Measurements from ENCODE around the gene ZBP1. TPM values are rescaled to one million over a fixed set of nuclear protein-coding genes. Genes with fewer than 3 reads are reported as not detected.

Gene ZBP1
- total RNA-seq, 1 donor from 2014 or later: 0.43 TPM

DNA sequence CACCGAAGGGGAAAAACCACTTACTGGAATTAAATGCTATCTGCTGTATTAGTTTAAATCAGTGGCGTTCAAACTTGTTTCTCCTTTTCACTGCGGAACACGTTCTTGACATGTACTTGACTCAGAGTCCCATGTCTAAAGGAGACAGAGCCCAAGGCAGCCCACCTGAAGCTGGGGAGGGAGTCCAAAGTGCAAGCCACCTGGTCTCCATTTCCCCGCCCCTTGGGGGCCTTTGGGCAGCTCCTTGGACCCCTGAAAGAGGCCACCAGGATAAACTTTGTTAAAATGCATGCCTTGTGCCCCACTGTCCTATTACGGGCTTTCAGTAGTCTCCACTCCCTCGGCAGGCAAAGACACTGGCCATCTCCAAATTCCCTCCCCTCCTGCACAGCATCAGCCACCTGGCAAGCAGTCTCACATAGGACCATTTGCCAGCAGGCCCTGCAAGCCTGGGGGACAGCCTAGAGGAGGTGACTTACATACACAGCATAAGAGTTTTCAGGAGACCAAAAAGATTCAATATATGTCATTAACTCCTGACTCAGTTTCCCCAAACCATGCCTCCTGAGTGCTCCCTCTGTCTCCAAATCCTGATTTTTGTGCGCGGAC, 52.7 kb downstream of the ZBP1 start:
- intact Hi-C loops (cut with DNase I): no loop called here
- no peak for DNase-seq (ENCODE audit: low spot score)

DNA sequence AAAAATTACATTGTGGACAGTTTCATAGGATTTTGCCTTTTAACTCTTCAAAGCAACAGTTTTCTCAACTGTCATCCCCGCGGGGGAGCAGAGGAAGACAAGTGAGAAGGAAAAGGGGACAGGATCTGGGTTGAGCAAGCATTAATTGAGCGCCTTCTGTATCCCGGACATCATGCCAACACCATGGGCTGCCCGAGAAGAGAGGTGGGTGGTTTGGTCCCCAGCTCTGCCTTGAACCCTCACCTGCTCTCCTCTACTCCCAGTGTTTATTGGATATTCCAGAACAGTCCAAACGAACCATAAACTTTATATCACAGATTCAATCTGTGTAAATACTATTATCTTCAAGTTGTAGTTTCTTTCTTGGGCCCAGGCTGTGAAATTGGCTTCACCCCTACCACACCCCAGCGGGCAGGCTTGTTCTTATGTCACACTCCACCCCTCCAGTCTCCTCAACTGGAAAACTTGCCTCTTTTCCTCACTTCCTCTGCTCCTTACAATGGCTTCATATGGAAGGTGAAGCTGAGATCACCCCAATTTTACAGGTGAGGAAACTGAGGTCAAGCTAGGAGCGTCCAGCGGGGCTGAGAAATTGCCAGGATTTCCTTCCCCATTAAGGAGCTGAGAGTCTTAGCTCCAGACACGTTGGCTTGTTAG, 53.3 kb downstream of the ZBP1 start:
- intact Hi-C loops (cut with DNase I): no loop called here
- no peak for DNase-seq (ENCODE audit: low spot score)

DNA sequence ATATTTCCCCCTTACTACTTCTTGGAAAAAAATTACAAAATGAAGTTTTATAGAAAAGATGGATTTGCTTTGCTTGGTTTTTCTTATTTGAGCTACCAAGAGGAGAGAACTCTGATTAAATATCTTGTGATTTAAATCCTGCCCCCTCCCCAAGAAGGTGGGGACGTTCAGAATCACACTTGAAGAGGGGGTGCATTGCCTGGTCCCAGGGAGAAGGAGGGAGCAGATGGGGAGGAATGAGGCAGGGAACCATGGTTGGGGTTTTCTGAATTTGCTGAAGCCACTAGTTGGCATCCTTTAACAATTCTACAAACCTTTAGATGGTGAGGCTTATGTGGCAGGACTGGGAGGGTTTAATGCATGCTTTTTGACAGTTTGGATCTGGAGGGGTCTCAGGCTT, 53.8 kb downstream of the ZBP1 start:
- intact Hi-C loops (cut with DNase I): no loop called here
- no peak for DNase-seq (ENCODE audit: low spot score)

DNA sequence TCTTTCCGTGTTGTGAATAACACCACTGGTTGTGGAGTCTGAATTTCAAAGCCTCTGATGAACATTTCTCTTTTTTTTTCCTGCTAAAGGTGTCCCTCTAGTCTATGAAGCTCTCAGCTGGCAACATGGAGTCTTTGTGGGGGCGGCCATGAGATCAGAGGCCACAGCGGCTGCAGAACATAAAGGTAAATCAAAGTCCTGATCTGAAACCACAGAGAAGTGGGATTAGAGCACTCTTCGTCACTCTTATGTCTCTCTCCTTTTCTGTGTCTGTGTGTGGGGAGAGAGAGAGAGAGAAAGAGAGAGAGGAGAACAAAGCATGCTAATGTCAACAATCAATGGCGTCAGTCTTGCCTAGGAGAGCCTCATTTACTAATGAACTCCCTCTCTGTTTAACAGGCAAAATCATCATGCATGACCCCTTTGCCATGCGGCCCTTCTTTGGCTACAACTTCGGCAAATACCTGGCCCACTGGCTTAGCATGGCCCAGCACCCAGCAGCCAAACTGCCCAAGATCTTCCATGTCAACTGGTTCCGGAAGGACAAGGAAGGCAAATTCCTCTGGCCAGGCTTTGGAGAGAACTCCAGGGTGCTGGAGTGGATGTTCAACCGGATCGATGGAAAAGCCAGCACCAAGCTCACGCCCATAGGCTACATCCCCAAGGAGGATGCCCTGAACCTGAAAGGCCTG, 55.1 kb downstream of the ZBP1 start:
- no peak for DNase-seq (ENCODE audit: low spot score)
- intact Hi-C loops (cut with DNase I): no loop called here

DNA sequence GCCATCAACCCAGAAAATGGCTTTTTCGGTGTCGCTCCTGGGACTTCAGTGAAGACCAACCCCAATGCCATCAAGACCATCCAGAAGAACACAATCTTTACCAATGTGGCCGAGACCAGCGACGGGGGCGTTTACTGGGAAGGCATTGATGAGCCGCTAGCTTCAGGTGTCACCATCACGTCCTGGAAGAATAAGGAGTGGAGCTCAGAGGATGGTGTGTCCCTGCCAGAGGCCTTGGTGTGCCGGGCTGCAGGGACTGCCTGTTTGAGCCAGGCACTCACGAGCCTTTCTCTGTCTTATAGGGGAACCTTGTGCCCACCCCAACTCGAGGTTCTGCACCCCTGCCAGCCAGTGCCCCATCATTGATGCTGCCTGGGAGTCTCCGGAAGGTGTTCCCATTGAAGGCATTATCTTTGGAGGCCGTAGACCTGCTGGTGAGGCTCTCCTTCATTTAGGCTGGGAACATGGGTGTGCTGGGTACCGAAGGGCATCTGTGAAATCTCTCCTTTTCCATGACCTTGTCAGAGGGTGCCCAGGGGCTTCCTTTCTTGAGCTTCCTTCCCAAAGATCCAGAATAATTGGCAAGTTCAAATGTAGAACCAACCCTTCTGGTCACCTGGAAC, 55.9 kb downstream of the ZBP1 start:
- intact Hi-C loops (cut with DNase I): no loop called here
- DNase-seq (ENCODE audit: low spot score): no peak

DNA sequence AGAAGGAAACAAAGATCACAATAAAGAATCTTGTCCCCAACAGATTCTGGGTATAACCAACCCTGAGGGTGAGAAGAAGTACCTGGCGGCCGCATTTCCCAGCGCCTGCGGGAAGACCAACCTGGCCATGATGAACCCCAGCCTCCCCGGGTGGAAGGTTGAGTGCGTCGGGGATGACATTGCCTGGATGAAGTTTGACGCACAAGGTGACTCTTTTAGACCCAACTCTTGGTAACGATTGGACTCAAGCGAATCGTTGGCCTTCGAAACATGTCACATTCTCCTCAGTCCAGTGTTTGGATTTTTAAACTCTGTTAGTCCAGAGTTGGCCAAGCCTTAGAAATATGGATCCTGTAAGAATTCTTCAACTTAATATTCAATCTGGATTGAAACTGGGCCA, 56.7 kb downstream of the ZBP1 start:
- no peak for DNase-seq (ENCODE audit: low spot score)
- intact Hi-C loops (cut with DNase I): no loop called here

DNA sequence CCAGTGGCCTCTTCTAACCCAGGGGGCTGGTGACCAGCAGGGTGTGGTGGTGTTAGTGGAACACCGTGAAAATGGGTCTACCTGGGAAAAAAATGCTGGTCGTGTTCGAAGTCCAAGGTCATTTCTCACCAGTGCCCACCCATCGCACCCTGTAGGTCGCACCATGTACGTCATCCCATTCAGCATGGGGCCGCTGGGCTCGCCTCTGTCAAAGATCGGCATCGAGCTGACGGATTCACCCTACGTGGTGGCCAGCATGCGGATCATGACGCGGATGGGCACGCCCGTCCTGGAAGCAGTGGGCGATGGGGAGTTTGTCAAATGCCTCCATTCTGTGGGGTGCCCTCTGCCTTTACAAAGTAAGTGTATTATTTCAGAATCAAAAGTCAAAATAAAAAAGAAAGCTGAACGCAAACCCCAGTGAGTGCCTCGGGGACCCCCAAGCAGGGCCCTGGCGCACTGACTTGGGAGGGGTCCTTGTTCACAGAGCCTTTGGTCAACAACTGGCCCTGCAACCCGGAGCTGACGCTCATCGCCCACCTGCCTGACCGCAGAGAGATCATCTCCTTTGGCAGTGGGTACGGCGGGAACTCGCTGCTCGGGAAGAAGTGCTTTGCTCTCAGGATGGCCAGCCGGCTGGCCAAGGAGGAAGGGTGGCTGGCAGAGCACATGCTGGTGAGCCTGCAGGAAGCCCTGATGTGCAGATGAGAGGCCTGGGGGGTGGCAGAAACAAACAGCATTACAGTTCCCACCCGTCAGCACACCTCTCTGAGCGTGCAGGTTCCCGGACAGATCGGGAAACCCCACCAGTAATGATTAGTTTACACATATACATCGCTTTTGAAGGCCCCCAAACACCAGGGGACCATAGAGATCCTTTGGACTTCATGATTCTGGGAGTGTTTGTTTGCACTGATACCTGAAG, 57.4 kb downstream of the ZBP1 start:
- DNase-seq (ENCODE audit: low spot score): no peak
- intact Hi-C loops (cut with DNase I): no loop called here

DNA sequence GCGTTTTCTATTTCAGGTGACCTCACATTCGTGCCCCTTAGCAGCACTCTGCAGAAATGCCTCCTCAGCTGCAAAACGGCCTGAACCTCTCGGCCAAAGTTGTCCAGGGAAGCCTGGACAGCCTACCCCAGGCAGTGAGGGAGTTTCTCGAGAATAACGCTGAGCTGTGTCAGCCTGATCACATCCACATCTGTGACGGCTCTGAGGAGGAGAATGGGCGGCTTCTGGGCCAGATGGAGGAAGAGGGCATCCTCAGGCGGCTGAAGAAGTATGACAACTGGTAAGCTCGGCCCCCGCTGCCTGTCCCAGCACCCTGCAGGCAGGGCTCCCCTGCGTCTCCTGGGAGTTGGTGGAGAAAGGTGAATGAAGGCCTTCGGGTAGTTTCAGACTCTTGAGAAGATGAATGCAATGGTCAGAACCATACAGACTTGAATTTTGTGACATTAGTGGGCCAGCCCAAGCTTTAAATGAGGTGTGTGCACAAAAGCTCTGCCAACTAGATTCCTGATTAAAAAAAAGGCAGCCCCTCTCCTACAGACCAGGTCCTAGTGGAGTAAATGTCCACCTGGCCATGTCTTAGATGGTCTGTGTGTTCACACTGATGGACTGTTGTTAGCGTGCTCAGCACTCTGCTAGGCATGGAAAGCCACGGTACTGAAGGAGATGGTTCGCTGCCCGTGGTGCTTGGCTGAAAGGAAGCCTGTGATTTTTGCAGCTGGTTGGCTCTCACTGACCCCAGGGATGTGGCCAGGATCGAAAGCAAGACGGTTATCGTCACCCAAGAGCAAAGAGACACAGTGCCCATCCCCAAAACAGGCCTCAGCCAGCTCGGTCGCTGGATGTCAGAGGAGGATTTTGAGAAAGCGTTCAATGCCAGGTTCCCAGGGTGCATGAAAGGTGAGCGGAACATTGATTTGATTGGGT, 58.6 kb downstream of the ZBP1 start:
- DNase-seq (ENCODE audit: low spot score): no peak
- intact Hi-C loops (cut with DNase I): no loop called here

DNA sequence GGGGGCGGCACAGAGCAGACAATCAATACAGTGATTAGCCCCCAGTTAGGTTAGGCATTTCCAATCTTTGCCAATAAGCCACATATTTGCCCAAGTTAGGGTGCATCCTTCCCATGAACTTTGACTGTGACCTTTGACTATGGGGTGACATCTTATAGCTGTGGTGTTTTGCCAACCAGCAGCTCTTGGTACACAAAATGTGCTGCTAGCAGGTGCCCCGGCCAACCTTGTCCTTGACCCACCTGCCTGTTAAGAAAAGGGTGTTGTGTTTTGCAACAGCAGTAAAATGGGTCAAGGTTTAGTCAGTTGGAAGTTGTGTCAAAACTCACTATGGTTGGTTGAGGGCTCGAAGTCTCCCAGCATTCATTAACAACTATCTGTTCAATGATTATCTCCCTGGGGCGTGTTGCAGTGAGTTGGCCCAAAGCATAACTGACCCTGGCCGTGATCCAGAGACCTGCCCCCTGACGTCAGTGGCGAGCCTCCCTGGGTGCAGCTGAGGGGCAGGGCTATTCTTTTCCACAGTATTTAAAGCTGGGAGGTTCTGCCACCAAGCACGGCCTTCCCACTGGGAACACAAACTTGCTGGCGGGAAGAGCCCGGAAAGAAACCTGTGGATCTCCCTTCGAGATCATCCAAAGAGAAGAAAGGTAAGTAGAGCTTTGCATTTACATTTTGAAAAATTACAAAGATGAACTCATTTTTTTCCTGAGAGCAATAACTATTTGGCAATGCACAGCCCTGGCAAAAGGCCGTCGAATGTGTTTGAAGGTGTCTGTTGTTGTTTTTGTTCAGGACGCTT, 59.5 kb downstream of the ZBP1 start, which contains the start of gene PCK1:
Gene PCK1, plus strand, starts transcription at position 557 of the 802 bp plus-strand sequence. CDS start 302 bp downstream, outside the sequence.
- intact Hi-C loops (cut with DNase I): no loop called here
- no peak for DNase-seq (ENCODE audit: low spot score)

DNA sequence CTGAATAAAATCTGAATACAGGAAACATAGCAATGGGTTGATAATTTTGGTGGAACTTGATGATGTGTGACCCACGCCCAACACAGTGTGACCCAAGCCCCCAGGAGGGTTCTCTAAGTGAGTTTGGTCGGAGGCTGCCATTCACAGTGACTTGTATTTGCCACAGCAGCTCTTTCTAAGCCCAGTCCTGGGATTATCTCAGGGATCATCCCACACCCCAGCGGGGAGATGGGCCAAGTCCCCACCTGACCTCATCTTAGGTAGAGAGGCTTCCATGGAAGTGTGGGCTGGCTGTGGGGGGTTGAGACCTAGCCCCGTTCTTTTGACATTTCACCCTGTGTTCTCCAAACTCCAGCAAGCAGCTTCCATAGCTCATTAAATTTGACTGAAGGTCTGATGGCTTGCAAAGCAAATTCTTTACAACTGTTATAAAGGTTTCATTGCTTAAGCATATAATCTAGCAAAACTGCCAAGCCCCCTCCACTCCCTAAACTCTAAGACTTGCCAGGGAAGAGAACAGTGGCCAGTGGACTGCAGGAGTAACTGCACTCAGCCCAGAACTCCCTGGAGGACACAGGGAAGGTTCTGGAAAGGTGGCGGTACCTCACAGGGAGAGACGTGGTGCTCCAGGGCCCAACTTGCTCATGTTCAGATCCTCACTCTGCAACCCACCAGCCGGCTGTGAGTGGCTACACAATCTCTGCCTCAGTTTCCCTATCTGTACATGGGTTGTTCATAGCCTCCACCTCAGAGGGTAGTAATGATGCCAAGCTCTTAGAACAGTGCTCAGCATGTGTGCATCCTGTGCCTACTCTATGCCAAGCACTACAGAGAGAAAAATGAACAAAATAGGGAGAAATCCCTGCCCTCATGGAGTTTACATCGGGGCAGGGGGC, 60.3 kb downstream of the ZBP1 start:
- intact Hi-C loops (cut with DNase I): no loop called here
- no peak for DNase-seq (ENCODE audit: low spot score)

DNA sequence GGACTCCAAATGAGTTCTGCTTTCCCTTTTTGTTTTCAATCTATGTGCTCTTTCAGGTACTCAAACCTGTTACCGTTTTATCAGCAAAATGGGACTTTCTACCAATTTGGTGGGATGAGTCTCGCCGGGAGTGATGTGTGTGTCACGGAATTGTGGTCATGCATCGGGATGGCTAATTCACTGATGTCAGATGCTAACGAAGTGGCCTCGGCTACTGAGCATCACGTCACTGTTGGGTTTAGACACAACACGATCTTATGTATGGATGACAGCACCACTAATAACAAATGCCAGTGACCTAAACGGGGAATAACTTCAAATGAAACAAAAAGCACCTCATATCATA, 61.0 kb downstream of the ZBP1 start:
- no peak for DNase-seq (ENCODE audit: low spot score)

DNA sequence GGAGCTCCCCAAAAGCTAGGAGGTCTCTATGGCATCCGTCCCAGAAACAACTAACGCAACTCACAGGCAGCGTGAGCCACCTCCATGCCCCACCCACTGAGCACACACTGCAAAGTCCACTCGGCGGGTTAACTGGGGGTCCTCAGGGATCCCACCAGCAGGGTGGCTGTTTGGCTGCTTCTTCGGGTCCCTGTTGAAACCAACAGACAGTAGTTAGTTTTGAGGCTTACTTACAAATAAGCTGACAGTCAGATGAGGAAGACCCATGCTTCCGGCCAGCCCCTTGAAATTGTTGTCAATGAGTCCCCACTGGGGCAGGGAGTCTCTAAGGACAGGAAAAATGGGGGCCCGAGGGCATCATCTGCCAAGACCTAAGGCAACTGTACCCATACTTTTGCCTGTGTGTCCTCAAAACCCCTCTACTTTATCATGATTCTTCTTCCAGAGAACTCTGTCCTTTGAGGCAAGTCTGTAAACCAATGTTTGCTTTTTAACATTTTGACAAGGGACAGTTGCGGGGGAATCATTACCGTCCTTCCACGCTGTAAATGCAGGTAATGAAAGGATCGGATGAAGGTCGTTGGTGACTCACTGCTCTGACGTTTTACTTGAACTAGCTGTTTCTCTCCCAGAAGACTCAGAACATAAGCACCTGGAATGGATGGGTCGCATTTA, 61.5 kb downstream of the ZBP1 start:
- DNase-seq (ENCODE audit: low spot score): no peak
- intact Hi-C loops (cut with DNase I): no loop called here

More for the DNA sequence above, 61.0 kb downstream of the ZBP1 start:
- intact Hi-C loops (cut with DNase I): no loop called here

DNA sequence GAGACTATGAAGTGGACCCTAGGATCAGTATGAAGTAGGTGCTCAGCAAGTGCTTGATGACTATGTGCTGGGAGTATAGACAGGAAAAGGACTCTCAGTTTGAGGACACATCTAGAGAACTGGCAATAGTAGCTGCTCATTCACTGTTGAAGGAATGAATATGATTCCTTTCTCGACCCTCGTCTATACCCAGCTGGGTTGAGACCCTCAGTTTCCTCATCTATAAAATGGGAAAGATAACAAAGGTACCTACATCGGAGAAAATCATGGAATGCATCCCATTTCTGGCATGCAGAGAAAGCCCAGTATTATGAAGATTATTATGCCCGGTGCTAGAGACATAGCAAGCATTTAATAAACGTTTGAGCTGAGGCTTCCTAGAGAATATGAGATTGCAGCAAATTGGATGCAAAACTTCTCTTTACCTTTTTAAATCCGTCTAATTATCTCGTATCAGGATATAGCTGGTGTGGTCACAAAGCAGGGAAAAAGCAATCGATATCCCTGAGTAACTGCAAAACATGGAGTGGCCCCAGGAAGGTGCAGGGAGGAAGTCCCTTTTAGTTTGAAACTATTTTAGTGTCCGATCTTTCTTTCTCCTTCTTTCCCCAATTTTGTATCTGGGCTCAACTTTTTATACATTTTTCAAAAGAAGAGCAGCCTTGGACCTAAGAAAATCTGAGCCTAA, 62.2 kb downstream of the ZBP1 start:
- no peak for DNase-seq (ENCODE audit: low spot score)

DNA sequence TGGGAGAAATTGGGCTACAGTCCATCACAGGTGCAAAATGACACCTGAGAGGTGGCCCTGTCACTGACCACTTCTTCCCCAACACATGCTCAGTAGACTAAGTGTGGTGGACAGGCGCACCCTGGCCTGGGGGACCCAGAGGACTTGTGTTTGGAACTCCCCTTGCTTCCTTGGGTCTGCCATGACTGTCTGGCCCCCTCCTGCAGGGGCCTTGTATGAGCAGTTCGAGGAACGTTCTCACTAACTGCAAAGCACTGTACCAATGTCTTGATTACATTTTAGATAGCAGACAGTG, 63.3 kb downstream of the ZBP1 start:
- DNase-seq (ENCODE audit: low spot score): no peak
- intact Hi-C loops (cut with DNase I): no loop called here

More for the DNA sequence above, 62.2 kb downstream of the ZBP1 start:
- intact Hi-C loops (cut with DNase I): no loop called here

DNA sequence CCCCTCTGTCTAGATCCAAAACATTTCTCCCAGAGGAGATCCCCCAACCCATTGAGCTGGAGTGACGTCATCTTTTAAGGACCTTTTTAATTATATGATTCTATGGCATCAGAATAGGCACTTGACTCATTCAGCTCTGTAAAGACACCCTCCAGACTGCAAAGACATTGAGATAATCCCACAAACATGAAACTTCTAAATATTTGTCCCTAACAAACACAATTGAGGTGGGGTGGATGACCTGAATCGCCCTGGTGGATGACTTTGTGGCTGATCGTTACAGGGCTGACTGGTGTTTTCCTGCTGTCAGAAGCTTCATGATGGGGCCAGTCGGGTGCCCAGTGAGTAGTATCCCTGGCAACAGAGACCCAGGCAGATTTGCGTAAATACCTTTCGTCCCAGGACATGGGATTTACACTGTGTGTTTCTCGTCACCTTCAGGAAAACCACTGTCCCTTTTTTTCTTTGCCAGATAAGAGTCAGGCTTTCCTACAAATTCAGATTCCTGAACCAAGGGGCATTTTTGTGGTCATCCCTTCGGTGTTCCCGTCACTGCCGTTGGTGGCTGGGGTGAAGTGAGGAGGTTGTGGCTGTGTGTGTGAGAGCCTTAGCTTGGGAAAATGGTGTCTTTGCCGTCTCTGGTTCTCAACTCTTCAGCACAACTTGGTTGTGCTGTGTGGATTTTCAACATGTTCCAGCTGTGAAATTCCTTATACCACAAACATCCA, 64.6 kb downstream of the ZBP1 start:
- no peak for DNase-seq (ENCODE audit: low spot score)
- intact Hi-C loops (cut with DNase I): no loop called here
